ENCODE measurements around the gene ALAS2.

The ALAS2 gene

DNA sequence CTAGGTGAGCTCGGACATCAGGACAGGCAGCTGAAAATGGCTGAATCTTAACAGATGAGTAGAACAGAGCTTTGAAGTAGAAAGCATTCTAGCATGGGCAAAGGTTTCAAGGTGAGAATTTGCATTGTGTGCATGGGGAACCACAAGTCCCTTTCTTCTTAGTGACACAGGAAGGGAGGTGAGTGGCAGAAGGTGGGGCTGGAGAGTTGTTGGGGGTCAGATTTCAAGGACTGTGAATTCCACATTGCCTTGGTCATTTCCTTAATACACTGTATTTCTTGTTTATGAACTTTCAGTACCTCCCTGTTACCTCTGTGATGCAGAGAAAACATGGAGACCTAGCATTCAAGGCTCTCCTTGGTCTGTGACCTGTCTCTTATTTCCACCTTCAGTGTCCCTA lies 26.5 kb downstream of the ALAS2 start:
- no peaks in the 10 kb centered on the region for H3K27me3 ChIP-seq (ENCODE audit: insufficient read depth, poor library complexity, severe bottlenecking)
- H3K4me3 ChIP-seq (replicated peaks; ENCODE audit: insufficient read depth, low read length), result no peak overlapping the region

DNA sequence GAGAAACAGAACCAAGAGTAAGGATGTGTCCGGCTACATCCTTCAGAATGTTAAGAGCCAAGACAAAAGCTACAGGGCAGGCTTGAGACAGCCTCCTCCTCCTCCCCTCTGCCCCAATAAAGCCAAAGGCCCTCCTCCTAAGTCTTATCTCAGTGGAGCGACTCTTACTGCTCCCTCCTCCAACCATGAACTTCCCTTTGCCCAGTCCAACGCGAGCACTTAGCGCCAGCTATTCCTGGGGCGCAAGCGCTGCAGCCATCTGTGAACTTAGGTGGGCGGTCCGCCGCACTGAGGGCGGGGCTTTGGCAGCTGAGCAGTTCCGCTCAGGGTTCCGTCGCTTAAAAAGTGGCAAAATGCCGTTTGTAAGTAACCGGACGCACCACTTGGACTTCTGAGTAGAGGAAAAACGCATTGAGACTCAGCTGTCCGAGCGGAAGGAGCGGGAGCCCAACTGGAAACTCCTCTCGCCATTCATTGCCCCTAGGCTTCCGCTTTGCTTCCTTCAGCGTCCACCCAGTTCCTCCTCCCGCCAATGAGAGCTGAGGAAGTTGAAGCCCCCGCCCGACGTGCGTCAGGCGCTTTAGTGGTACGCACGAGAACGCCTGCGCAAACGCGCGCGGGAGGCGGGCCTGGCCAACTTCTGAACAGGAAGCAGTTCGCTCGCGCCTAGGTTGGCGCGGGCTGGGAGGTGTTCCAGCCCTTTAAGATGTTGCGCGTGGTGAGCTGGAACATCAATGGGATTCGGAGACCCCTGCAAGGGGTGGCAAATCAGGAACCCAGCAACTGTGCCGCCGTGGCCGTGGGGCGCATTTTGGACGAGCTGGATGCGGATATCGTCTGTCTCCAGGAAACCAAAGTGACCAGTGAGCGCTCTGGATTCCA lies 30.8 kb downstream of the ALAS2 start, which contains the start of gene APEX2:
Gene APEX2, plus strand, starts transcription at position 647 of the 882 bp plus-strand sequence. Its CDS starts 60 bp downstream, at position 707.
- no peaks in the 10 kb centered on the region for H3K27me3 ChIP-seq (ENCODE audit: insufficient read depth, poor library complexity, severe bottlenecking)
- peak; percentile 65; the same call in 1 of the 2 replicates for TF ChIP-seq SPI1 (IDR thresholded peaks at IDR 0.05; ENCODE audit: borderline replicate concordance, low read depth)
- TF ChIP-seq, protein P1, sequence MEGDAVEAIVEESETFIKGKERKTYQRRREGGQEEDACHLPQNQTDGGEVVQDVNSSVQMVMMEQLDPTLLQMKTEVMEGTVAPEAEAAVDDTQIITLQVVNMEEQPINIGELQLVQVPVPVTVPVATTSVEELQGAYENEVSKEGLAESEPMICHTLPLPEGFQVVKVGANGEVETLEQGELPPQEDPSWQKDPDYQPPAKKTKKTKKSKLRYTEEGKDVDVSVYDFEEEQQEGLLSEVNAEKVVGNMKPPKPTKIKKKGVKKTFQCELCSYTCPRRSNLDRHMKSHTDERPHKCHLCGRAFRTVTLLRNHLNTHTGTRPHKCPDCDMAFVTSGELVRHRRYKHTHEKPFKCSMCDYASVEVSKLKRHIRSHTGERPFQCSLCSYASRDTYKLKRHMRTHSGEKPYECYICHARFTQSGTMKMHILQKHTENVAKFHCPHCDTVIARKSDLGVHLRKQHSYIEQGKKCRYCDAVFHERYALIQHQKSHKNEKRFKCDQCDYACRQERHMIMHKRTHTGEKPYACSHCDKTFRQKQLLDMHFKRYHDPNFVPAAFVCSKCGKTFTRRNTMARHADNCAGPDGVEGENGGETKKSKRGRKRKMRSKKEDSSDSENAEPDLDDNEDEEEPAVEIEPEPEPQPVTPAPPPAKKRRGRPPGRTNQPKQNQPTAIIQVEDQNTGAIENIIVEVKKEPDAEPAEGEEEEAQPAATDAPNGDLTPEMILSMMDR (IDR thresholded peaks at IDR 0.05; ENCODE audit: insufficient read depth, low read length), result no peak
- TF ChIP-seq POLR2AphosphoS5 (IDR thresholded peaks at IDR 0.05; ENCODE audit: low read depth), result peak; percentile 65
- TF ChIP-seq GABPA (IDR thresholded peaks at IDR 0.05; ENCODE audit: low read depth), result peak; percentile 26; the same call in 1 of the 2 replicates
- TF ChIP-seq REST (IDR thresholded peaks at IDR 0.05; ENCODE audit: insufficient replicate concordance, low read depth), result no peak

More for the DNA sequence above, 26.5 kb downstream of the ALAS2 start:
- no peak for DNase-seq (ENCODE audit: low read depth in 1 of 2, low spot score in 1 of 2)
- TF ChIP-seq, protein P1 (IDR thresholded peaks at IDR 0.05; ENCODE audit: insufficient read depth, low read length), result no peak
- TF ChIP-seq SPI1 (IDR thresholded peaks at IDR 0.05; ENCODE audit: borderline replicate concordance, low read depth), result no peak
- TF ChIP-seq POLR2AphosphoS5 (IDR thresholded peaks at IDR 0.05; ENCODE audit: low read depth), result no peak
- no peak for TF ChIP-seq GABPA (IDR thresholded peaks at IDR 0.05; ENCODE audit: low read depth)
- no peak for TF ChIP-seq REST (IDR thresholded peaks at IDR 0.05; ENCODE audit: insufficient replicate concordance, low read depth)
- no peak overlapping the region for H3K27ac ChIP-seq (replicated peaks)

DNA sequence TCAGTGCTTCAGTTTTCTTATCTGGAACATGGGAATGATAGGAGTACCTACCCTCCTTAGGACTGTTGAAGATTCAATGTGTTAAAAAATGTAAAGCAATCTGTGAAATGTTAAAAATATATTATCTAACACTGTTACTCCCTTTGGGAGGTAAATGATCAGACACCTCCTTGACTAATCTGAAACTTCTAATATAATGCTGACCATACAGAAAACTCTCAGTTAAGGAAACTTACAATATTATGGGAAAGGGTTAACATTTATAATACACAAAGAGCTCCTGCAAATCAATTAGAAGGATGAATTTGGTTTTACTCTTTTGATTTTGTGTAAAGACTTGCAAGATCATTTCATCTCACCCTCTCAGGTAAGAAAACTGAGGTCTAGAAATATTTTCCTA lies 35.2 kb downstream of the ALAS2 start:
- H3K27me3 ChIP-seq (ENCODE audit: insufficient read depth, poor library complexity, severe bottlenecking), result no peaks in the 10 kb centered on the region
- DNase-seq (ENCODE audit: low read depth in 1 of 2, low spot score in 1 of 2), result no peak
- no peak overlapping the region for H3K4me3 ChIP-seq (replicated peaks; ENCODE audit: insufficient read depth, low read length)
- H3K27ac ChIP-seq (replicated peaks), result no peak overlapping the region
- TF ChIP-seq, protein P1 (IDR thresholded peaks at IDR 0.05; ENCODE audit: insufficient read depth, low read length), result no peak
- TF ChIP-seq SPI1 (IDR thresholded peaks at IDR 0.05; ENCODE audit: borderline replicate concordance, low read depth) (no peak), REST (IDR thresholded peaks at IDR 0.05; ENCODE audit: insufficient replicate concordance, low read depth) (no peak), GABPA (IDR thresholded peaks at IDR 0.05; ENCODE audit: low read depth) (no peak), POLR2AphosphoS5 (IDR thresholded peaks at IDR 0.05; ENCODE audit: low read depth) (no peak)

More for the DNA sequence above, 30.8 kb downstream of the ALAS2 start, which contains the start of gene APEX2:
- Histone ChIP-seq H3K4me3 (replicated peaks; ENCODE audit: insufficient read depth, low read length) (peak within 1 kb of the TSS; percentile 71), H3K27ac (replicated peaks) (peak within 1 kb of the TSS; percentile 91)
- DNase-seq (ENCODE audit: low read depth in 1 of 2, low spot score in 1 of 2), result peak; percentile 74 to 90
